Fibroblast of lung (primary cell): ENCODE data around the gene AMN.

Experiments
- CTCF ChIP-seq, 2 donors: IDR thresholded peaks in 1 of 2; conservative IDR thresholded peaks in 1 of 2; 1 replicate in 1 of 2; 2 replicates in 1 of 2; pipeline ENCODE4 v1.5.1; 2011 to 2012; ENCODE audit warnings: low read length in 2 of 2, control low read depth in 1 of 2, inconsistent platforms in 1 of 2, low read depth in 1 of 2, mild to moderate bottlenecking in 1 of 2
- EZH2 ChIP-seq: IDR thresholded peaks from 2 replicates; pipeline ENCODE4 v1.5.1; 2012; ENCODE audit warnings: low read length, control low read depth, mild to moderate bottlenecking; ENCODE audit errors: missing control alignments

GRCh38 chr14:102967506-102967795, 45.0 kb downstream of the AMN start:
- TF ChIP-seq CTCF (conservative IDR thresholded peaks at IDR 0.05 in 1 of 2, IDR thresholded peaks at IDR 0.05 in 1 of 2; ENCODE audit: low read depth in 1 of 2, low read length in 2 of 2) (no peak), EZH2 (no peak)
